ENCODE results near the gene GGT7.
A peak's percentile ranks its signal among the peaks of the same experiment; 100 is the strongest.
"Not testable (repeated sequence)": the region's sequence is repeated elsewhere in the genome, so short reads cannot be mapped to it uniquely, and the experiment has no call there.

Gene GGT7

DNA sequence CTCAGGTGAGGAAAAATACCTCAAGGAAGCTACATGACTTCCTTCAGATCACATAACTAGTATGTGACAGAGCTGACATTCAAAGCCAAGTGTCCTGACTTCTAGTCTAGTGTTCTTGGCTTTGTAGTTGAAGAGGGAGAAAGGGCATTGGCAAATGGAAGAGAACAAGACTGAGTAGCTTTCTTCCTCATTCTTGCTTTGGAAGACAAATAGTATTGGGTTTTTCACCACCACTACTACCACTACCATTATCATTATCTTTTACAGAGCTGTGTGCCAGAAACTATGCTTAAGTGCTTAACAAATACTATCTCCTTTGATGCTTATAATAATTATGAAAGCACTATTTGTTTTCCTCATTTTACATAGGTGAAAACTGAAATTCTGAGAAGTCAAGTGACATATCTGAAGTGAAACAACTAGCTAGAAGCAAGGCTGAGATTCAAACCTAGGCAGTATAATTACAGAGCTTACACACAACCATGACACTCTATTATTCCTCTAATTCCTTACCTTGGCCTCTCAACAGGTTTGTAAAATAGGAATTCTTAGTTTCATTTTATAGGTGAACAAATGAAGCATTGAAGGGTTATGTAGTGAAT is 10.5 kb upstream of the GGT7 start:
- no peak for DNase-seq (ENCODE audit: low read depth, low spot score)
- H3K27ac ChIP-seq: no peak overlapping the region

DNA sequence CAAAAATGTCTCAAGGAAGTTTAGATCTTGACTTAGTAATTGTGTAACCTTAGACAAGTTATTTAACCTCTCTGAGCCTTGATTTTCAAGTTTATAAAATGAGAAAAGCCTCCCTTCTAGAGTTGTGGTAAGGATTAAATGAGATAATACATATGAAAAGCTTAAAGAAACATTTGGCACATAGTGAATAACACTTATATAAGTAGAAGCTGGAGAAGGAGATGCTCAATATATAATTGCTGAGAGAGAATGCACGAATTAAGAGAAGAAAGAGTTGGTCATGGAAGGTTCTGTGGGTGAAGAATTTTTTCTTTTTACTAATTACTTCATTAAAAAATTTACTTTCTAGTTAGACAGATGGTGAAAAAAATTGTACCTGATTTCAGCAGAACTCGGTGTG is 9.0 kb upstream of the GGT7 start:
- no peak for DNase-seq (ENCODE audit: low read depth, low spot score)
- no peak overlapping the region for H3K27ac ChIP-seq

DNA sequence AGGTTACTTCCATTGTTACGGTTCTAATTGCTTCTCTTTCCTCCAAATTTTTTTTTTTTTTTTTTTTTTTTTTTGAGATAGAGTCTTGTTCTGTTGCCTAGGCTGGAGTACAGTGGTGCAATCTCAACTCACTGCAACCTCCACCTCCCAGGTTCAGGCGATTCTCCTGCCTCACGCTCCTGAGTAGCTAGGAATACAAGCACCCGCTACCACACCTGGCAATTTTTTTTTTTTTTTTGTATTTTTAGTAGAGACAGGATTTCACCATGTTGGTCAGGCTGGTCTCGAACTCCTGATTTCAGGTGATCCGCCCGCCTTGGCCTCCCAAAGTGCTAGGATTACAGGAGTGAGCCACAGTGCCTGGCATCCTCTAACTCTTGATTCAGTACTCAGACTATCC is 8.3 kb upstream of the GGT7 start:
- H3K27ac ChIP-seq; DNase-seq (ENCODE audit: low read depth, low spot score): not testable (repeated sequence)

DNA sequence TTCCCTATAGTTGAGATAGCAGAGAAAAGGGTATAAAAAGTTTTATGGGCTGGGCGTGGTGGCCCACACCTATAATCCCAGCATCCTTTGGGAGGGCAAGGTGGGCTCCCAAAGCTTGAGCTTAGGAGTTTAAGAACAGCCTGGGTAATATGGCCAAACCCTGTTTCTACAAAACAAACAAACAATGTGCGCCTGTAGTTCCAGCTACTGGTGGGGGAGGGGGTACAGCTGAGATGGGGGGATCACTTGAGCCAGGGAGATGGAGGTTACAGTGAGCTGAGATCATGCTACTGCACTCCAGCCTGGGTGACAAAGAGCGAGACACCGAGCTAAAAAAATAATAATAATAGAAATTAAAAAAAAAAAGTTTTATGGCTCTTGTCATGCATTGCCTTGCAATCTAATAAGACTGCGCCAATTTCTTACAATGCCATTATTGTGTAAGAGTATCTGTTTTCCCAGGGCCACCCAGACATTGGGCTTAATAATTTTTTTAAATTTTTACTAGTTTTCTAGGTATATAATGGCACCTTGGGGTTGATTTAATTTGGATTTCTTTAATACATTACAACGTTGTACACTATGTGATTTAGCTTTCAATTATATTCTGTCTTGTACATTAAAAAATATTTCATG is 7.7 kb upstream of the GGT7 start:
- H3K27ac ChIP-seq: no peak overlapping the region
- no peak for DNase-seq (ENCODE audit: low read depth, low spot score)

DNA sequence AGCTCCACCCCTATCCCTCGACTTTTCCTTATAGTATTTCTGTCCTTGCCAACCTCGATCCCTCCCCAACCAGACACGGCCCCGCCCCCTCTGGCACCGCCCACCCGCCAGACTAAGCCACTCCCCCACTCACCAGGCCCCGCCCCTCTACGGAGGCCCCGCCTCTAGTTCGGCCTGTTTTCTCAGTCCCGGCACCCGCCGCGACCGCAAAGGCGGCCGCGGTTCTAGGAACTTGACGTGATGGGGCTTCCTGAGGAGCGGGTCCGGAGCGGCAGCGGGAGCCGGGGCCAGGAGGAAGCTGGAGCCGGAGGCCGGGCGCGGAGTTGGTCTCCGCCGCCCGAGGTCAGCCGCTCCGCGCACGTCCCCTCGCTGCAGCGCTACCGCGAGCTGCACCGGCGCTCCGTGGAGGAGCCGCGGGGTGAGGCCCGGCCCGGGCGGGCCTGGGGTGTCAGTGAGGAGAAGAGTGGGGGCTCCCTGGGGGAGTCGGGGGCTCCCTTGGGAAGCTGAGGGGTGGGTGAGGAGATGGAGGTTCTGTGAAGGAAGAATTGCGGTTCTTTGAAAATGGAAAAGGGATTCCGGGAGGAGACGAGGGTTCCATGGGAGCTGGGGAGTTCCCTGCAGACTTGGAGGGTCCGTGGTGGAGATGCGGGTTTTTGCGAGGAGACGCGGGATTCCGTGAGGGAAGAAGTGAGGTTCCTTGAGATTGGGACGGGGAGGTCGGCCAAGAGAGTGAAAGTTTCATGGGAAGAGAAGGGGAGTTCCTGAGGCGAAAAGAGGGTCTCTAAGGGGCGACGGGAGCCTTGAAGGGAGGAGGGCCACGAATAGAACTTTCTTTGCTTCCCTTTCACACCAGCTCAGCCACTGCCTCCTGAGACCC is 4.0 kb upstream of the GGT7 start, which contains the start of gene ACSS2:
Gene ACSS2, plus strand, starts transcription at position 207 of the 877 bp plus-strand sequence. Its CDS starts 34 bp downstream, at position 241.
- no peak for DNase-seq (ENCODE audit: low read depth, low spot score)
- H3K27ac ChIP-seq: peak within 1 kb of the TSS; percentile 66

DNA sequence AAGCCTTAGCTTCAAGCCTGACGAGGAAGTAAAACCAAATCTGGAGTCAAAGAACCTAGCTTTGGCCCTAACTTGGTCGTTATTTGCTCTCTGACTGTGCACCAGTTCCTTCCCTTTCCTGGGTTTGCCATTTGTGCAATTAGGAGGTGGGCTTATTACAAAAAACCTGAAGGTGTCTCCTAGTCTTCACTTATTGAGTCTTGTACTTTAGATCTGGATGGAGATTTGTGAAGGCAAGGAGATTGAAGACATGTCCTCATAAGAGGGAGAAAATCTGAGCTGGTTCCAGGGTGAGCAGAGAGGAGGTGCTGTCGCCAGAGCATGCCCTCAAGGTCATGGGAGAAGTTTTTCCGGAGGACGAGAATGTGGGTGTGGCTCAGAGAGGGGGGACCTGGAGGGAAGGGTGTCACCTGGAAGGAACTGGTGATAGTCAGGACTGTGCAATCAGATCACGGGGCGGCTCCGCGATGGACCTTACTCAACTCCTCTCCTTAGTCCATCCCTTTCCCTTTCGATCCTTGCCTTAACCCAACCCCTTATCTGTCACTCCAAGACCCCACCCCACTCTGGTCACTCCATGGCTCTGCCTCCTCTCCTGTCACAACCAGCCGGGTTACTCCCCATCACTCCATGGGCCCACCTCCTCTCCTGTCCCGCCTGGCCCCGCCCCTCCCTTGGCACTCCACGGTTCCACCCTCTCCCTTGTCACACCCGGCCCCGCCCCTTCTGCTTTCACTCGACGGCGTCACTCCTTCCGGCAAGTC is 3.2 kb upstream of the GGT7 start:
- peak; percentile 92 for DNase-seq (ENCODE audit: low read depth, low spot score)
- H3K27ac ChIP-seq: peak overlapping the region; percentile 66

DNA sequence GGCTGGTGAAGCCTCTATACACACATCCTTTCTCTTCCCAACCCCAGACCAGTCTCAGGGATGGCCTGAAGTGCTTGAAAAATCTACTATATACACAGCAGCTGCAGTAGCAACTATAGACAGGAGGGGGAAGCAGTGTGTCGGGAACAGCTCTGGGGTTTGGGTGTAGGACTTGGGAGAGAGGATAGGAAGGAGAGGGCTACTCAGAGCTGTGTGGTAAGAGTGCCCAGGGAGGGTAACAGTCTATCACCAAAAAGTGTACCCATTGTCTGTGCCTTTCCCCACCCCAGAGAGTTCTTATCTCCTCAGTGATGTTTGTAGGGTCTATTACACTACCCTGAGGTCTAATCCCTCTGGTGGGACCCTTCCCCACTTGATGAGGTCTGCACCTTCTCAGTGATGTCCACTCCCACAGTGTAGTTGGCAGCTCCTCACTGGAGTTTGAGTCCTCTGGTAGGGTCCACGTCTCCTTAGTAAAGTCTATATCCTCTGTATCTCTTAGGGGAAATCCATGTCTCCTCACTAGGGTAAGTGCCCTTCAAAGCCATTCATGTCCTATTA is 1.5 kb upstream of the GGT7 start:
- H3K27ac ChIP-seq: peak overlapping the region; percentile 66
- DNase-seq (ENCODE audit: low read depth, low spot score): peak; percentile 26

DNA sequence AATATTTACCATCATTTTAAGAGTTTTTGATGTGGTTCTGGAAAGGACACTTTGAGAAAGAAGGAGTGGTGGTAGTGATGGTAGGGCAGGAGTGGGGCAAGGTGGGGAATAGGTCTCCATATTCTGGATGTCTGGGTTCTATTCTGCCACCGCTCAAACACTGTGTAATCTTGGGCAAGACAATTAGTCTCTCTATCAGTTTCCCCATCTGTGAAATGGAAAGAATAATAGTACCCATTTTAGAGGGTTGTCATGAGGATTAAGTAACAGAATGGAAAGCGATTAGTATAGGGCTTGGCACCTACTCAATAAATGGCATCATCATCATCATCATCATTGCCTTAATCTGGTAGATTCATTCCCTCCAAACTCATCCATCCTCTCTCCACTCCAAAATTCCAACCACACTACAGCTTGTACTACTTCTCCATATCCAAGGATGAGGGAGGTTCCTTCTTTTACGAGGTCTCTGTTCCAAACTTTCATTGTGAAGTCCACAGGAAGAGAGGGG is 982 bp upstream of the GGT7 start:
- no peak overlapping the region for H3K27ac ChIP-seq
- DNase-seq (ENCODE audit: low read depth, low spot score): no peak

DNA sequence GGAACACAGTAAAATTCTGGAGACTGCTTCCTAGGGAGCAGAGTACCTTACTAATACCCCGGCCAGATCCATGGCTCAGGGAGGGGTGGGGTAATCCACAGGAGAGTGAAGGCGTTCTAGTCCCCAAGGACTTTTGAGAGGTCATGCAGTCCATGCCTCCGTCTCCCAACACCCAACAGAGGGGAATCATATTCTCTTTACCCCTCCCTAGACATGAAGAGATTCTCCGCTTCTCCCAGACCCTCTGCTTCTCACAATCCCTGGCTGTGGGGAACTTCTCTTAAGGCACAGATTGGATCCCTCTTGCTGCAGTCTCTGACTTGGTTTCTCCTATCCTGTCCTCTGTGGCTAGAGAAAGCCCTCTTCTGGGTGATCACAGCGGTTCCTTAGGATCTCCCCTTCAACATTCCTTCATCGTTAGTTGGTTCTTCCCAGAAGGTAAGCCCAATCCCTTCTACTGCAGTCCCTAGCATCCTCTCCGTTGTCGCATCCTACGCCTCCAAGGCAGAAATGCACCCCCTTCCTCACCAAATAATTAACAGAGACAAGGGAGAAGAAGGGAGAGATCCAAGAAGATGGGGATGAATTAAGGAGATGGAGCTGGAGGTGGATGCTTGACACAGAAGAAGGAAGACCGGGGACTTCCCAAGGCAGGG is 562 bp downstream of the GGT7 start:
- no peak for DNase-seq (ENCODE audit: low read depth, low spot score)
- H3K27ac ChIP-seq: no peak overlapping the region

DNA sequence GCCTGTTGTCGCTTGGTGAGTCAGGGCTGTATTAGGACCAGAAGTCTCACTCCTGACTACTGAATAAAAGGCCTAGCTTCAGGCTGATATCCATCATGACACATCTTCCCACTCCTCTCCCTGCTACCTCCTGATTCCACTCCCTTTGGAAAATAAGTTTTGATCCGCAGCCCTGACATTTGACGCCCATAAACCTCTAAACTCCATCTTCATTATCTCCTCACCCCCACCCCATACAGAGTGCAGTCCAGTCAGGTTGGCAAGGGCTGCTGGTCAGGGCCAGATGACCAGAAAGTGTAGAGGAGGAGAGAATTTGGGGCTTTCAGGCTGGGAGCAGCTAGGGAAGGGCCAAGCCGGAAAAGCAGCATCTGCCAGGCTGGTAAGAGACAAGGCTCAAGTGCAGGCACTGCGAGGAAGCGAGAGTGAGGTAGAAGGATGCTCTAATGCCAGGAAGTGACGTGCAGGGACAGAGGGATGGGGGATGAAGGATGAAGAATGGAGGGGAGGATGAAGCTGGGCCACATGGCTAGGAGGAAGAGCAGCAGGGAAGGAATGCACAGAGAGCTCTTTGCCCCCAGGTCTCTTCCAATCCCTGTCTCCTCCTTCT is 1.2 kb downstream of the GGT7 start:
- H3K27ac ChIP-seq: no peak overlapping the region
- DNase-seq (ENCODE audit: low read depth, low spot score): no peak

DNA sequence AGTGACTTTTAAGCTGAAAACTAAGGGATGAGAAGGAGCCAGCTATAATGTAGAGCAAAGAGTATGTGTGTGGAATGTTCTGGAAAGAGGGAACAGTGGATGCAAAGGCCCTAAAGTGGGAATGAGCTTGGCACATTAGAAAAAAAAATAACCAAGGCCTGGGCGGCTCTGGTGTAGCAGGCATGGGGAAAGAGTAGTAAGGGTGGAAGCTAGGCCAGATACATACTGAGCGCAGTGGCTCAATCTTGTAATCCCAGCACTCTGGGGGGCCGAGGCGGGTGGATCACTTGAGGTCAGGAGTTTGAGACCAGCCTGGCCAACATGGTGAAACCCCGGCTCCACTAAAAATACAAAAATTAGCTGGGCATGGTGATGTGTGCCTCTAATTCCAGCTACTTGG is 8.4 kb downstream of the GGT7 start:
- no peak overlapping the region for H3K27ac ChIP-seq
- DNase-seq (ENCODE audit: low read depth, low spot score): no peak

DNA sequence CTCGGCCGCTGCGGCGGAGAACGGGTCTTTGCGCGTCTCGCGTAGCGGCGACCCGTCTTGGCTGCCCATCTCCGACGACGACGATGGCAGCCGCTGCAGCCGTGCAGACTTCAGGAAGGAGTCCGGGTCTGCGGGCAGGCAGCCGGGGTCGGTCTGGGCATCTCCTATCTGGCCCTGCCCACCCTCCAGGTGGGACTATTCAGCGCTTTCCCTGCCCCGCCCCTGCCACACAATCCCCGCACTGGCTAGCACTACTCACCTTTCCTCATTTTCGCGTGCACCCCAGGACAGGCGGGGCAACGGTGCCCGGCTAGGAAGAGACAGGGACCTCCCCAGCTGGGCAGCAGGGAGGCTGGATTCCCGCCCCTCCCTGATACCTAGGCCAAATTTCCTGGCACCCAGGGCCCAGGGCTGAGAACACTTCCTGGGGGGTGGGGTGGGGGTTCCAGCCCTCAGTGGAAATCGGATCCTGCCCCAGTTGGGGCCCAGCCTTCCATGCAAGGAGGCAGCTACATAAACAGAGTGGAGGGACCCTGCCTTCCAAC is 9.2 kb downstream of the GGT7 start:
- no peak for DNase-seq (ENCODE audit: low read depth, low spot score)
- no peak overlapping the region for H3K27ac ChIP-seq

DNA sequence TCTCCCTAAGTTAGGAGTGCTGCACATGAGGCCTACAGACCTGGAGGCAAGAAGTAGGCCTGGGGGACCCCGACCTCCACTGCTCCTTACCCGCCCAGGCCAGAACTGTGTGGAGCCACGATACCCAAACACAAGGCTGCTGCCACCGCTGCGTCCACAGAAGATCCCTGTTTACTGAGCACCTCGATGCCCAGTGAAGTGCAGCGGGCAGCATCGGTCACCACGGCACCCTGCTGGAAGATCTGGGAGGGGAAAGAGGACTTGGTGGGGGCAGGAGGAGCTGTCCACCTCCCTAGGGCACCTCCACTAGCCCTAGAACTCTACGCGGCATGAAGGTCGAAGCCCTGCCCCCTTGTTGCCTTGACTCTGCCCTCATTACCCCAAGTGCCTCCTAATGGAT is 9.9 kb downstream of the GGT7 start:
- H3K27ac ChIP-seq: no peak overlapping the region
- DNase-seq (ENCODE audit: low read depth, low spot score): no peak

DNA sequence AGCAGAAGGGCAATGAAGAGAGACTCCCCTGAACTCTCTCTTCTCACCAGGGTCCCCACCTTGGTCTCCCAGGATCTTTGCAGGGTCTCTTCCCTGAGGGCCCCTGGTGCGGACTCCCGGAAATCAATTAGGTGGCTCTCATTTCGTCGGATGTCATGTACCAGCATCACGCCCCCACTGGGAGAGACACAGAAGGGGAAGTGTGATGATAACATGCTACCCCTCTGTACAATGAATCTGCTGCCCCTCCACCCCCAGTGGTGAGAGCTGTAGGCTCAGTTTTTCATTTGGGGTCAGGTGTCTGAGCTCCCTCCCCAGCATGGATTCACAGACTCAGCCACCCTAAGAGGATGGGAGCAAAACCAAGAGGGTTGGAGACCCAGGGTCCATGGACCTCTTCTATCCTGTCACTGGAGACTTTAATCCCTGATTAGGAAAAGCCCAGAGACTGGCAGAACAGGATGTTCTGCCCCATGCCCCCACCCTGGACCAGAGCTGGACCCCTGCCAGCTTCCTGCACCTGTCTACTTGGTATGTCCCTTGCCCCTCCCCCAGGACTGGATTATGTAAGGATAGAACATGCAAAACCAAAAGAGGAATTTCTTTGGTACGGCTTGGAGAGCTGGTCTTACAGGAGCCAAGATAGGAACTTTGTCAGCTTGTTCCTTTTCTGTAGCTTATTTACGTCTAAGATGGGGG is 11.1 kb downstream of the GGT7 start:
- no peak for DNase-seq (ENCODE audit: low read depth, low spot score)
- H3K27ac ChIP-seq: no peak overlapping the region

DNA sequence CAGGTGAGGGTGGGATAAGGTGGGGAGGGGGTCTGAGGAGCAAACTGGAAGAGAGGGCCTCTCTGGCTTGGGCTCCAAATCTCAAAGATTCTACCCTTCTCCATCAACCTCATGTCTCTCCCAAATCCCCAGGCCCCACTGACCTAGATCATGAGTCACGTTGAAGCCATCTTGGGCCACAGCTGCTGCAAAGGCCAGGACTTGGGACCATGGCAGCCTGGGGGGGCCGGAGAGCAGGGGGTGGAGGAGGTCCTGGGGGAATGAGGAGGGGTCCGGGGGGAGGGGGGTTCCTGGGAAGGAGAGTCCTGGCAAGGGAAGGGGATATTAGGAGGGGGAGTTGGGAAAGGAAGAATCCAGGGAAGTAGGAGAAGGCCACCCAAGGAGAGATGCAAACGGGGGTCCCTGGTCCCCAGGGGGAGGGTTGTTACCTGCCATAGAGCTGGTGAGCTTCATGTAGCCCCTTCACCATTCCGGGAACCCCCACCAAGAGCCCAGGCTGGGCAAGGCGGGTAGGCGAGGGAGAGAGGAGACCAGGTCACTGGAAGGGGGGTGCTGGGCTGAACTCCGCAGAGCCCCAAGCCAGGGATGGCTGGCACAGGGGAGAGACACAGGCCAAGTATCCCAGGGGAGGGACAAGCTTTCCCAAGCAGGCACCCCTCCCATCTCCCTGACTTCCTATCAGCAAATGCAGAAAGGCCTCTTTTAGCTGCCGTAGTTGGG is 12.7 kb downstream of the GGT7 start:
- H3K27ac ChIP-seq: no peak overlapping the region

DNA sequence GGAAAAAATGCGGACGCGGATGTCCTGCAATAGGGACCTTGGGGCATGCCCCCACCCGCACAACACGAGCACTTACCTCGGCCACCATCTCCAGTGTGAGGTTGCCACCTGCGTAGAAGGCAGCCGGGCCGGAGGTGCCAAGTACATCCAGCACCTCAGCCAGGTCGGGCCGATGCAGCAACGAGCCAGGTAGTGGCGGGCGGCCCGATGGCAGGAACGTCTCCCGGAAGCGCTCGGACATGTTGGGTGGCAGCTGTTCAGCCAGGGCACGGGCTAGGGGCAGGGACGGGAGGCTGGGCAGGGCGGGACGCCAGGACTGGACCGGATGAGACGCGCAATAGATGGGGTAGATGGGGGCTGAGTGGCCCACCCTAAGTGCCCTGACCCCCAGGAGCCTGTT is 13.3 kb downstream of the GGT7 start:
- no peak overlapping the region for H3K27ac ChIP-seq
- no peak for DNase-seq (ENCODE audit: low read depth, low spot score)

More for the DNA sequence above, 12.7 kb downstream of the GGT7 start:
- no peak for DNase-seq (ENCODE audit: low read depth, low spot score)

DNA sequence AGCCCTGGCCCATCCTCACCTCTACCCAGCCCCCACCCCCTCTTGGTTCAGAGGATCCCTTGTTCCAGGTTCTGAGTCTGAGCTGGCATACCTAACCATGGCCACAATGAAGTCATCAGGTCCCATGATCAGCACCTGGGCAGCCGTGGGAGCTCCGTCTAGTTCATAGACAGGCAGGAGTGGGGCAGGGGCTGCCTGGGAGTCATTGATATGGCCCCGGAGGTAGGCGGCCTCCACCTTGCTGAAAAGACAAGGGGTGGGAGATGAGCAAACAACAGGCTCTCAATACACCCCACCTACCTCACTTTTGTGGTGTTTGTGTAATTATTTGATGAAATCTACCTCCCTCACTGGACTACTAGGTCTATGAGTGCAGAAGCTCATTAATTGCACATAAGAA is 20.4 kb downstream of the GGT7 start:
- no peak for DNase-seq (ENCODE audit: low read depth, low spot score)
- no peak overlapping the region for H3K27ac ChIP-seq

DNA sequence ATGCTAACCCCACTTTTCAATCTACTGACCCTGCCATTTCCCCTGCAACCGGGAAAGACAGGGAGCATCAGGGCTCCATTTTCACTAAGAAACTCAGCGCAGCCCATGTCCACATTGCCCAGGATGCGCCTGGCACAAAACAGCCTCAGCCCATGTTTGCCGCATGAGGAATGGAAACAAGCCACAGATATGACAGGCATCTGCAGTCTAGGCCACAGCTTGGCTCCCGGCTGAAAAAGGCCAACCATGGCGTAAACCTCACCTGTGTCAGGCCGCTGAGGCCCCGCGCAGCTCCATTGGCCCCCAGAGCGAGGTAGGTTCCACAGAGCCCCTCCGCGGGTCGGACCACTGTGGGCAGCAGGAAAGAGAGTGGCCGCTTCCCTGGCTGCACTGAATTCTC is 21.7 kb downstream of the GGT7 start:
- no peak overlapping the region for H3K27ac ChIP-seq
- no peak for DNase-seq (ENCODE audit: low read depth, low spot score)
